Measurements from ENCODE around the gene G6PC3. TPM values are rescaled to one million over a fixed set of nuclear protein-coding genes. Genes with fewer than 3 reads are reported as not detected.

The G6PC3 gene
- total and polyA plus RNA-seq, 12 donors = 28.9 to 114 (median 34.7) TPM

DNA sequence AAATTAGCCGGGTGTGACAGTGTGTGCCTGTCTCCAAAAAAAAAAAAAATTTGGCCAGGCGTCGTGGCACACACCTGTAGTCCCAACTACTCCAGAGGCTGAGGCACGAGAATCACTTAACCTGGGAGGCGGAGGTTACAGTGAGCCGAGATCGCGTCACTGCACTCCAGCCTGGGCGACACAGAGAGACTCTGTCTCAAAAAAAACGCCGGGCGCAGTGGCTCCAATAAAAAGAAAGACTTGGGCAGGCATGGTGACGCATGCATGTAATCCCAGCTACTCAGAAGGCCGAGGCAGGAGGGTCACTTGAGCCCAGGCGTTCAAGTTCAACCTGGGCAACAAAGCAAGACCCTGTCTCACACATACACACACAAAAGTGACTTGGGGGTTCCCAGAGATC, 7.7 kb upstream of the G6PC3 start:
- ATAC-seq = no peak

DNA sequence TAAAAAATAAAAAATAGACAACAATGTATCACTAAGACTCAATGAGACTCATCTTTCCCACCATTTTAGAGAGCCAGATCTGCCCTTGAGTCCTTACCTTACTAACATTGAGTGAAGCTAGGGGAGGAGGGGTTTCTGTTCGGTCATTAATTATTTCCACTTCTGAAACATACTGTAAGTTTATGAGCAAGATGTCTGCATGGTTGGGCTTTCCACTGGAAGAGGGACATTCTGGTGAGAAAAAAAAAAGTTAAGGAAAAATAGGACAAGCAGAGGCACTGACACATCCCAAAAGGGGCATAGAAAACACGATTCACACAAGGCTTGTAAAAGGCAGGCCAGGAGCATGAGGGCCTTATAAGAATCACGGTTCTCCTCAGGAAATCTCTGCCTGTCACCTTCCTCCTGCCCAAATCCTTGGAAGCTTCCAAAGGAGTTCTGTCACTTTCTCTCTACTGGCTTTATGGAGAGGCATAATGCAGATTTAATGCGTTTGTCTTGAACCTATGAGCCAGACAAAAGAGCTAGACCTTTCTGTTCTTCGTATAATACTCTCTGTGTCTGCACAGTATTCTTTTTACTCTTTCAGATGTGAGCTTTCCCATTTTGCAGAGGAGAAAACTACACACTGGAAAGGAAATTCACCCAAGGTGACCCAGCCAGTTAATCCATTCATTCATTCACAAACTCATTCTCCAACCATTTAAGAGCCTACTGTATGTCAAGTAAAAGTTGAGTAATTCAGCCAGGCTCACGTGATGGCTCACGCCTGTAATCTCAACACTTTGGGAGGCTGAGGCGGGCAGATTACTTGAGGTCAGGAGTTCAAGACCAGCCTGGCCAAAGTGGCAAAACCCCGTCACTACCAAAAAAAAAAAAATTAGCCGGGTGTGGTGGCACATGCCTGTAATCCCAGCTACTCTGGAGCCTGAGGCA, 6.6 kb upstream of the G6PC3 start:
- Histone ChIP-seq H3K27me3 (no peaks in the 10 kb centered on the region), H3K4me1 (peaks cover 4 to 55% (median 31%) of the 10 kb centered on the region in 9 donors), H3K4me3 (no peak overlapping the region), H3K9me3 (no peaks in the 10 kb centered on the region), H3K36me3 (peaks cover 0 to 58% (median 5%) of the 10 kb centered on the region in 9 donors), H3K27ac (no peak overlapping the region)
- TF ChIP-seq, protein P1, sequence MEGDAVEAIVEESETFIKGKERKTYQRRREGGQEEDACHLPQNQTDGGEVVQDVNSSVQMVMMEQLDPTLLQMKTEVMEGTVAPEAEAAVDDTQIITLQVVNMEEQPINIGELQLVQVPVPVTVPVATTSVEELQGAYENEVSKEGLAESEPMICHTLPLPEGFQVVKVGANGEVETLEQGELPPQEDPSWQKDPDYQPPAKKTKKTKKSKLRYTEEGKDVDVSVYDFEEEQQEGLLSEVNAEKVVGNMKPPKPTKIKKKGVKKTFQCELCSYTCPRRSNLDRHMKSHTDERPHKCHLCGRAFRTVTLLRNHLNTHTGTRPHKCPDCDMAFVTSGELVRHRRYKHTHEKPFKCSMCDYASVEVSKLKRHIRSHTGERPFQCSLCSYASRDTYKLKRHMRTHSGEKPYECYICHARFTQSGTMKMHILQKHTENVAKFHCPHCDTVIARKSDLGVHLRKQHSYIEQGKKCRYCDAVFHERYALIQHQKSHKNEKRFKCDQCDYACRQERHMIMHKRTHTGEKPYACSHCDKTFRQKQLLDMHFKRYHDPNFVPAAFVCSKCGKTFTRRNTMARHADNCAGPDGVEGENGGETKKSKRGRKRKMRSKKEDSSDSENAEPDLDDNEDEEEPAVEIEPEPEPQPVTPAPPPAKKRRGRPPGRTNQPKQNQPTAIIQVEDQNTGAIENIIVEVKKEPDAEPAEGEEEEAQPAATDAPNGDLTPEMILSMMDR (IDR thresholded peaks at IDR 0.05) = no peak
- WGBS, 2 donors = 66 to 77% methylated on average over 10 of the region's 10 CpGs
- intact Hi-C loops (cut with DNase I) = no loop called here
- ATAC-seq = no peak
- no peak for DNase-seq

More for the DNA sequence above, 7.7 kb upstream of the G6PC3 start:
- no peak for DNase-seq
- H3K4me1 ChIP-seq = peaks cover 4 to 60% (median 31%) of the 10 kb centered on the region in 9 donors
- no peak overlapping the region for H3K4me3 ChIP-seq
- H3K36me3 ChIP-seq = peaks cover 0 to 68% (median 12%) of the 10 kb centered on the region in 9 donors
- H3K27me3 ChIP-seq = no peaks in the 10 kb centered on the region
- intact Hi-C loops (cut with DNase I) = no loop called here
- no peak overlapping the region for H3K27ac ChIP-seq
- 94 to 95% methylated on average over 15 of the region's 15 CpGs for WGBS, 2 donors
- H3K9me3 ChIP-seq = no peaks in the 10 kb centered on the region
- TF ChIP-seq, protein P1 (IDR thresholded peaks at IDR 0.05) = no peak

DNA sequence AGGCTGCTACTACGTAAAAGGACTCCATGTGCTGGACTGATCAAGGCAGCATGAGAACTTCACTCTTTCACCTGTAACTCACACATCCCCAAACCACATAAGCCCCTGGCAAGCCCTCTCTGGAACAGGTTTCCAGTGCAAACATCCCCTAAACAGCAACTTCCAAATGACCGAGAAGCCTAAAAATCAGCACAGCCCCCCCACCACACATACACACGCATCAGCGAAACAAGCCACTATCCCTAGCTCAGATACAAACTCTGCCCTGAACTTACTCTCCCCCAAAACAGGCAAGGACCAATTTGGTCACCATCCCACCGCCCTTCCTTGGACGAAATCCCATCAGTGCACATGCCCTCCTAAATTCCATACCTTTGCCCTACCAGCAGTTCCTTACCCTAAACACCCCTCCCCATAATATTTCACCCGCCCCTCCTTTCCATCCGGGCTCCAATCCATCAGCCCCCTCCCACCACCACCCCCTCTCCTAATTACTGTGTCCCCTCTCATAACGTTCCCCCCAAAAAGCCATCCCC, 4.8 kb upstream of the G6PC3 start:
- H3K36me3 ChIP-seq = peaks cover 0 to 41% (median 5%) of the 10 kb centered on the region in 9 donors
- ATAC-seq (no peak), DNase-seq (no peak)
- H3K27me3 ChIP-seq = no peaks in the 10 kb centered on the region
- peak overlapping the region; percentile 74 to 91 (median 78) for H3K4me3 ChIP-seq
- intact Hi-C loops (cut with DNase I) = loop anchor here in 2 of 10 donors (2.0 to 5.0 kb wide), 2 partner anchors 45 to 57 kb away; partner anchors contain the start of gene HDAC5 (in 1 of the 2)
- H3K4me1 ChIP-seq = peaks cover 4 to 51% (median 30%) of the 10 kb centered on the region in 9 donors
- TF ChIP-seq, protein P1 (IDR thresholded peaks at IDR 0.05) = no peak
- no peaks in the 10 kb centered on the region for H3K9me3 ChIP-seq
- H3K27ac ChIP-seq = peak overlapping the region; percentile 87 to 96 (median 94)
- 2 to 5% methylated on average over 9 of the region's 9 CpGs for WGBS, 2 donors

DNA sequence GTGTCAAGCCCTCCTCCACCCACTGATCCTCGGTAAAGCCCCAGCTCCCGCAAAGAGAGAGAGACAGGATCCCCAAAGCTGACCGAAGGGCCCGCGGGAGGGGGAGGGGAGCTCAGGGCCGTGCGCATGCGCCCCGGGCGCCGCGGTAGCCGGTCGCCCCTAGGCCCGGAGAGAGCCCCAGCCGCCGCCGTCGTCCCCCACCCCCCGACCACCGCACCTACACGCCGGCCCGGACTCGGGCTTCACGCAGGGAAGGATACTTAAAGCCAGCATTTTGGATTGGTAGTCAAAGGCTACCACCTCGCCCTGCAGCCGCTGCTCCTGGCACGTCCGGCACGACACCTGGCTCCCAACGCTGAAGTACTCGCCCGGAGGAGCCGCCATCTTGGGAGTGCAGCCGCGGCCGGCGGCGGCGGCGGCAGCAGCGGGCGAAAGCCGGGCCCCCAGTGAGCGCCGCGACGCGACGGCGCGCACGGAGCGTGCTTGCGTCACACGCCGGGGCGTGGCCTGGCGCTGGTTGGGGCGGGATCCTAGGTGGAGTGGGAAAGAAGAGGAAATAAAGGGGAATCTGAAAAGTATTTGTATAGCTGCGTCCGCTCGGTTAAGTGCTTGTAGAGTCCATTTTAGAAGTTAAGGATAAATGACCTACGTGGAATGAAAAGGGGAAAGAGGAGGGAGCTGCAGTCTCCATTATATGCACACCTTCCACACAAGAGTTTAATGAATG, 4.2 kb upstream of the G6PC3 start, which contains the start of gene LSM12:
Gene LSM12, minus strand, starts transcription at position 468 of the 727 bp plus-strand sequence. Its CDS starts 84 bp downstream, at position 384.
- H3K9me3 ChIP-seq = no peaks in the 10 kb centered on the region
- peaks cover 4 to 53% (median 30%) of the 10 kb centered on the region in 9 donors for H3K4me1 ChIP-seq
- TF ChIP-seq, protein P1 (IDR thresholded peaks at IDR 0.05) = no peak
- H3K36me3 ChIP-seq = peaks cover 0 to 35% (median 5%) of the 10 kb centered on the region in 9 donors
- H3K4me3 ChIP-seq = peak within 1 kb of the TSS; percentile 74 to 91 (median 78)
- no peaks in the 10 kb centered on the region for H3K27me3 ChIP-seq
- intact Hi-C loops (cut with DNase I) = loop anchor here in 2 of 10 donors (2.0 to 5.0 kb wide), 2 partner anchors 44 to 56 kb away; partner anchors contain the start of gene HDAC5 (in 1 of the 2)
- ATAC-seq = peak; percentile 69 to 87 (median 80)
- DNase-seq = peak; percentile 89 to 93
- peak within 1 kb of the TSS; percentile 87 to 96 (median 94) for H3K27ac ChIP-seq
- 0% methylated on average over 64 to 65 of the region's 65 CpGs for WGBS, 2 donors

Data from heart right ventricle (tissue), 16 donors.